Epithelial cell of proximal tubule (primary cell): Measurements from ENCODE around the gene USP32. TPM values are rescaled to one million over a fixed set of nuclear protein-coding genes. Genes with fewer than 3 reads are reported as not detected.
"Not testable (repeated sequence)": the region's sequence is repeated elsewhere in the genome, so short reads cannot be mapped to it uniquely, and the experiment has no call there.

Experiments used
- DNase-seq: peaks from one replicate; pipeline ENCODE4 v3.0.0-alpha.2; 2011; ENCODE audit warnings: low read depth
- H3K4me3 ChIP-seq: 2 replicates; pipeline ENCODE4 v1.5.1; 2011; ENCODE audit warnings: low read depth, mild to moderate bottlenecking, low read length
- CTCF ChIP-seq: conservative IDR thresholded peaks from 2 replicates; pipeline ENCODE4 v1.5.1; 2012; ENCODE audit warnings: low read depth, mild to moderate bottlenecking, low read length
- total RNA-seq: library from RNA; depleted of rRNA; stranded (reverse); fragments of >200 nt; gene quantifications from 2 replicates; pipeline ENCODE4 v1.2.3, GENCODE V29; 2015

USP32 gene
- total RNA-seq, 1 donor from 2014 or later = 18.7 TPM

DNA sequence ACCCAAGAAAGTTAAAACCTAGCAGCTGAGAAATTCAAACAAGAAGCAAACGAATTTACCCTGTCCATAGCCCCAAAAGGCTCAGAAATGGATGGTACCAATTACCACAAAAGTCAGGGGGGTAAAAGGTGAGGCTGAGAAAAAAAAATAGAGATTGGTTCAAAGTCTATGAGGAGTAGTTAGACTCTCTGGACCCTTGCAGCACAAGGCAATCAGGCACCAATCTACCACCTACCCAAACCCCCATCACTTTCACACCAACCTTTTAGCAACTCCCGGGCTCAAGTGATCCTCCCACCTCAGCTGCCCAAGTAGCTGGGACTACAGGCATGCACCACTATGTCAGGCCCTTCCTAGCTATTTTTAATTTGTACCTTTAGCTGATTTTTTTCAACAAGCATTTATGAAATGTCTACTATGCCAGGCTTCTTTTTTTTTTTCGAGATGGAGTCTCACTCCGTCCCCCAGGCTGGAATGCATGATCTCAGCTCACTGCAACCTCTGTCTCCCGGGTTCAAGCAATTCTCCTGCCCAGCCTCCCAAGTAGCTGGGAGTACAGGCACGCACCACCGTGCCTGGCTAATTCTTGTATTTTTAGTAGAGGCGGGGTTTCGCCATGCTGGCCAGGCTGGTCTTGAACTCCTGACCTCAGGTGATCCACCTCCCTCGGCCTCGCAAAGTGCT is 40.8 kb downstream of the USP32 start:
- H3K4me3 ChIP-seq = no peak overlapping the region
- DNase-seq = no peak
- TF ChIP-seq CTCF = no peak

GRCh38 chr17:60348616-60349015 is 43.3 kb downstream of the USP32 start:
- DNase-seq = no peak
- no peak overlapping the region for H3K4me3 ChIP-seq
- no peak for TF ChIP-seq CTCF

DNA sequence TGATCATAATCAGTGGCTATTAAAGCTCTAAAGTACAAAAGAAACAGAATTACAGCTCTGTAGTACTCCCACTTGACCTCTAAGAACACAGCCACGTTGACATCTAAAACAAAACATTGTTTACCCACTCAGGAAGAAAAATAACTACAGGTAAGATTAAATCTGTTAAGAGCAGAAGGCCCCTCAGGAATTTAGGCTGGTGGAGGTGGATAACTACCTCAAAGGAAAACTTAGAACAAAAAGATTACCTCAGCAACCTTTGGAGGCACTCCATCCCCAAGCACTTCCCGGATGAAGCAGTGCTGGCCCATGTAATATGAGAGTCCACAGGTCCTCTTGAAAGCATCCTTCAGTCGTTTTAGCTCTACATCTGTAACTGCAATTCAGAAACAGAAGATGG is 46.7 kb downstream of the USP32 start:
- no peak overlapping the region for H3K4me3 ChIP-seq
- DNase-seq = no peak
- TF ChIP-seq CTCF = no peak

GRCh38 chr17:60342492-60342891 is 49.4 kb downstream of the USP32 start:
- H3K4me3 ChIP-seq, DNase-seq: not testable (repeated sequence)

DNA sequence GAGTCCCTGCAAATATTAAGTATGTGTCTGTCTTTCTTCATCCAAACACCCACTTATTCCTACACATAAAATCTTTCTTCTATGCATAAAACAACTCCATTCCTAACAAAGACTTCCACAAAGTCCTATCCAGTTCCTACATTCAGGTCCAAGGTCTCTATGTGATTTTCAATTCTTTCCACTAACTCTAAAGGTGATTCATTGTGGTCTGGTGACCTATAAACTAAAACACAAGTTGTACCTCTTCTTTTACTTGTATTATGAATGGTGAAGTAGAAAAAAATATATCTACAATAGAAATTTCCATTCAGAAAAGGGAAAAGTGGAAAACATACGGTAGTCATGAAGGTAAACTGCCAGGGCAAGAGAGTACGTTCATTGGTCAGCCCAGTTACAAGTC is 56.6 kb downstream of the USP32 start:
- no peak overlapping the region for H3K4me3 ChIP-seq
- no peak for TF ChIP-seq CTCF
- no peak for DNase-seq

DNA sequence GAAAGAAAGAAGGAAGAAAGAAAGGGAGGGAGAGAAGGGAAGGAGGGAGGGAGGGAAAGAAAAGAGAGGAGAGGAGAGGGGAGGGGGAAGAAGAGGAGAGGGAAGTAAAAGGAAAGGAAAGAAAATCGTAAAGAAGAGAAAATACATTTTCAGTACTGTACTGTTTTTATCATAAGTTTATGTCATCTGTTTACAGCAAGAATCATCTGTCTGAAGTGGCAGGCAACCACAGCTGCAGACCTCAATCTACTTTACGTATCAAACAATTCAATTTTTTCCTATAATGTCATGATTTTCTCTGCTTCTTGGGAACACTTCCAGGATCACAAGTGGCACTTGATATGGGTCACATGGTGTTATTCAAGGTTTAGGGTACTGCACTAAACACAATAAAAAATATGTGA is 58.3 kb downstream of the USP32 start:
- no peak for DNase-seq
- no peak for TF ChIP-seq CTCF
- H3K4me3 ChIP-seq = no peak overlapping the region

GRCh38 chr17:60333072-60333471 is 58.9 kb downstream of the USP32 start:
- not testable (repeated sequence) for H3K4me3 ChIP-seq, DNase-seq

DNA sequence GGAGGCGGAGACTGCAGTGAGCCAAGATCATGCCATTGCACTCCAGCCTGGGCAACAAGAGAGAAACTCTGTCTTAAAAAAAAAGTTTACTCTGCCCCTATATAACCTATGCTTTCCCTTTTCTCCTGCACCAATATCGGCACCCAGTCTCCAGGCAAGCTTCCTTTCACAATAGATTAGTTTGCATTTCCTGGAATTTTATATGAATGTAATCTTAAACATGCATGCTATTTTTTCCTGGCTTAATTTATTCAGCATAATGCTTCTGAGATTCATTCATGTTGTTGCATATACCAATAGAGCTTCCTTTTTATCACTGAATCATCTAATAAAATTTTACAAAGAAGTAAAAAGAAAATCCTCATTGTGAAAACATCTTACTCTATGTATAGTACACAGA is 59.4 kb downstream of the USP32 start:
- no peak overlapping the region for H3K4me3 ChIP-seq
- TF ChIP-seq CTCF = no peak
- DNase-seq = no peak
